Suprapubic skin (tissue), 3 donors: ENCODE data around the gene PHACTR2.

Source experiments
- CTCF ChIP-seq, 2 donors: fragments of 200-600 bp in 1 of 2; fragments of 450-650 bp in 1 of 2; sonication (generic) in 1 of 2; IDR thresholded peaks; one replicate each; pipeline ENCODE4 v1.5.1; 2016 to 2019; ENCODE audit warnings: antibody characterized with exemption in 2 of 2, mild to moderate bottlenecking in 1 of 2, moderate library complexity in 1 of 2
- POLR2A ChIP-seq, 2 donors: fragments of 450-650 bp; IDR thresholded peaks; one replicate each; pipeline ENCODE4 v1.6.1; 2017; ENCODE audit warnings: antibody characterized with exemption in 2 of 2, mild to moderate bottlenecking in 2 of 2, moderate library complexity in 2 of 2

GRCh38 chr6:143677891-143678791 is at the start of gene PHACTR2:
- peak in 1 of 2 donors; percentile 38 for TF ChIP-seq POLR2A (IDR thresholded peaks at IDR 0.05)
- no peak for TF ChIP-seq CTCF (IDR thresholded peaks at IDR 0.05)
